H1 (cell line): Measurements from ENCODE around the gene BDKRB1. TPM values are rescaled to one million over a fixed set of nuclear protein-coding genes. Genes with fewer than 3 reads are reported as not detected.

Experiments
- CTCF ChIA-PET: fragments of 300-600 bp; sonication (Branson Sonifier 250); formaldehyde crosslinking; loops from one replicate; lab custom pipeline; 2021; ENCODE audit not compliant: partially characterized antibody; lab: Charles Lee
- POLR2A ChIA-PET: fragments of 300-600 bp; sonication (Branson Sonifier 250); formaldehyde crosslinking; loops from one replicate; lab custom pipeline; 2021; ENCODE audit warnings: inconsistent platforms; ENCODE audit not compliant: partially characterized antibody; lab: Charles Lee
- DNase-seq, 2 experiments: peaks; one replicate each; pipeline versions ENCODE4 v3.0.0 to v3.0.0-alpha.2; 2010 to 2022; ENCODE audit warnings: low spot score in 2 of 2, low read depth in 1 of 2, mixed read lengths in 1 of 2
- FAIRE-seq: peaks from 2 replicates; lab custom pipeline; 2011; peaks lifted over from hg19 to GRCh38; lab: Jason Lieb, UNC
- H2AFZ ChIP-seq: 2 replicates; pipeline ENCODE4 v1.8.1; 2012; ENCODE audit warnings: low read length, inconsistent platforms
- H2AK5ac ChIP-seq: 2 replicates; pipeline ENCODE4 v1.6.1; 2013; ENCODE audit warnings: low read depth, low read length
- H2BK120ac ChIP-seq: replicated peaks from 2 replicates; pipeline ENCODE3; 2013; ENCODE audit warnings: low read depth, low read length, inconsistent platforms
- H2BK12ac ChIP-seq: 2 replicates; pipeline ENCODE4 v1.6.1; 2013; ENCODE audit warnings: low read depth, low read length
- H2BK15ac ChIP-seq: 2 replicates; pipeline ENCODE4 v1.6.1; 2013; ENCODE audit warnings: low read length
- H2BK20ac ChIP-seq: 2 replicates; pipeline ENCODE4 v1.6.1; 2013; ENCODE audit warnings: low read length
- H2BK5ac ChIP-seq: 2 replicates; pipeline ENCODE4 v1.6.1; 2013; ENCODE audit warnings: low read depth, low read length
- H3K14ac ChIP-seq: 2 replicates; pipeline ENCODE4 v1.6.1; 2013; ENCODE audit warnings: inconsistent platforms; ENCODE audit not compliant: insufficient read length
- H3K18ac ChIP-seq: 2 replicates; pipeline ENCODE4 v1.6.1; 2013; ENCODE audit warnings: low read length; ENCODE audit errors: extremely low read depth
- H3K23ac ChIP-seq: 2 replicates; pipeline ENCODE4 v1.6.1; 2013; ENCODE audit warnings: inconsistent platforms; ENCODE audit not compliant: insufficient read length
- H3K23me2 ChIP-seq: 2 replicates; pipeline ENCODE4 v1.6.1; 2013; ENCODE audit warnings: low read depth, low read length
- H3K27ac ChIP-seq: 2 replicates; pipeline ENCODE4 v1.6.1; 2011; ENCODE audit warnings: low read depth, low read length, inconsistent platforms
- H3K27me3 ChIP-seq, 4 experiments: replicated peaks in 1 of 4; 1 replicate in 1 of 4; 2 replicates in 3 of 4; pipeline versions ENCODE4 v1.6.1 to v1.8.1; 2011 to 2013; ENCODE audit warnings: low read length in 3 of 4, mild to moderate bottlenecking in 3 of 4, inconsistent platforms in 2 of 4, mixed read lengths in 2 of 4, moderate library complexity in 1 of 4; ENCODE audit not compliant: control insufficient read depth in 3 of 4, insufficient read depth in 3 of 4; ENCODE audit errors: extremely low read depth in 1 of 4
- H3K36me3 ChIP-seq, 4 experiments: 2 replicates each; pipeline versions ENCODE4 v1.6.1 to v1.8.1; 2011 to 2013; ENCODE audit warnings: mild to moderate bottlenecking in 4 of 4, low read length in 3 of 4, moderate library complexity in 2 of 4, control low read depth in 1 of 4, inconsistent platforms in 1 of 4; ENCODE audit not compliant: insufficient read depth in 4 of 4, control insufficient read depth in 2 of 4
- H3K4ac ChIP-seq: replicated peaks from 2 replicates; pipeline ENCODE3; 2013; ENCODE audit warnings: low read length, low read depth, mixed read lengths, inconsistent platforms; ENCODE audit not compliant: insufficient read length
- H3K4me1 ChIP-seq, 4 experiments: replicated peaks in 1 of 4; 1 replicate in 1 of 4; 2 replicates in 3 of 4; pipeline versions ENCODE4 v1.6.1 to v1.8.1; 2011 to 2013; ENCODE audit warnings: low read length in 3 of 4, inconsistent platforms in 2 of 4, mixed read lengths in 1 of 4; ENCODE audit not compliant: insufficient read depth in 4 of 4, control insufficient read depth in 3 of 4
- H3K4me2 ChIP-seq, 2 experiments: 2 replicates each; pipeline versions ENCODE4 v1.6.1 to v1.8.1; 2011 to 2013; ENCODE audit warnings: low read depth in 2 of 2, low read length in 2 of 2, control low read depth in 1 of 2, inconsistent platforms in 1 of 2, mild to moderate bottlenecking in 1 of 2; ENCODE audit not compliant: insufficient read depth in 1 of 2
- H3K4me3 ChIP-seq, 4 experiments: fragments of 200-600, 300-600 bp in 1 of 4; sonication (generic), shearing (Covaris generic), sonication (Bioruptor Twin) in 1 of 4; 2 replicates each; pipeline versions ENCODE4 v1.5.1 to v1.8.1; 2011 to 2016; ENCODE audit warnings: low read length in 4 of 4, low read depth in 3 of 4, control low read depth in 2 of 4, inconsistent platforms in 2 of 4, mild to moderate bottlenecking in 2 of 4, mixed read lengths in 1 of 4, moderate library complexity in 1 of 4; ENCODE audit not compliant: insufficient read depth in 2 of 4; ENCODE audit errors: extremely low read depth in 1 of 4
- H3K56ac ChIP-seq: replicated peaks from 2 replicates; pipeline ENCODE3; 2013; ENCODE audit warnings: low read depth, mild to moderate bottlenecking, mixed read lengths, low read length, inconsistent platforms; ENCODE audit not compliant: insufficient read length
- H3K79me1 ChIP-seq: 2 replicates; pipeline ENCODE4 v1.6.1; 2013; ENCODE audit warnings: low read depth, low read length, control low read depth
- H3K79me2 ChIP-seq, 2 experiments: 2 replicates each; pipeline versions ENCODE4 v1.6.1 to v1.8.1; 2012 to 2013; ENCODE audit warnings: low read length in 2 of 2, mild to moderate bottlenecking in 2 of 2, inconsistent platforms in 1 of 2; ENCODE audit not compliant: insufficient read depth in 2 of 2, control insufficient read depth in 1 of 2
- H3K9ac ChIP-seq, 4 experiments: replicated peaks in 1 of 4; 1 replicate in 1 of 4; 2 replicates in 3 of 4; pipeline versions ENCODE4 v1.6.1 to v1.8.1; 2011 to 2013; ENCODE audit warnings: low read depth in 3 of 4, low read length in 3 of 4, control low read depth in 2 of 4, mild to moderate bottlenecking in 2 of 4, moderate library complexity in 2 of 4, inconsistent platforms in 1 of 4; ENCODE audit errors: extremely low read depth in 1 of 4
- H3K9me3 ChIP-seq, 2 experiments: 2 replicates each; pipeline versions ENCODE4 v1.6.1 to v1.8.1; 2012 to 2013; ENCODE audit warnings: mild to moderate bottlenecking in 2 of 2, moderate library complexity in 2 of 2, control low read depth in 1 of 2, inconsistent platforms in 1 of 2, low read depth in 1 of 2, low read length in 1 of 2, mixed read lengths in 1 of 2; ENCODE audit not compliant: insufficient read depth in 2 of 2
- H4K20me1 ChIP-seq, 2 experiments: replicated peaks in 1 of 2; 2 replicates each; pipeline versions ENCODE3 to v1.8.1; 2011 to 2013; ENCODE audit warnings: inconsistent platforms in 2 of 2, low read length in 2 of 2, mild to moderate bottlenecking in 1 of 2; ENCODE audit not compliant: insufficient read depth in 2 of 2, control insufficient read depth in 1 of 2
- H4K5ac ChIP-seq: 2 replicates; pipeline ENCODE4 v1.6.1; 2013; ENCODE audit warnings: low read length, low read depth, mixed read lengths, inconsistent platforms; ENCODE audit not compliant: insufficient read length
- H4K8ac ChIP-seq: 2 replicates; pipeline ENCODE4 v1.8.0; 2013; ENCODE audit warnings: mild to moderate bottlenecking, moderate library complexity, low read length, inconsistent platforms; ENCODE audit not compliant: insufficient read depth; ENCODE audit errors: extremely low read depth
- H4K91ac ChIP-seq: replicated peaks from 2 replicates; pipeline ENCODE3; 2013; ENCODE audit warnings: low read length, mixed read lengths, inconsistent platforms; ENCODE audit not compliant: insufficient read length
- JUND ChIP-seq: IDR thresholded peaks from 2 replicates; pipeline ENCODE4 v1.6.1; 2011; ENCODE audit warnings: mild to moderate bottlenecking, improper control_type of control experiment, low read length
- KDM1A ChIP-seq: fragments of 200-600, 300-600 bp; sonication (generic); IDR thresholded peaks from 2 replicates; pipeline ENCODE4 v1.7.1; 2016; ENCODE audit warnings: mild to moderate bottlenecking, low read length, borderline replicate concordance
- MAFK ChIP-seq: IDR thresholded peaks from 2 replicates; pipeline ENCODE4 v1.6.1; 2012; ENCODE audit warnings: low read depth, mild to moderate bottlenecking, improper control_type of control experiment, low read length
- RXRA ChIP-seq: IDR thresholded peaks from 2 replicates; pipeline ENCODE4 v1.6.1; 2011; ENCODE audit warnings: low read depth, mild to moderate bottlenecking, low read length, moderate library complexity; ENCODE audit not compliant: insufficient read depth
- SIX5 ChIP-seq: IDR thresholded peaks from 2 replicates; pipeline ENCODE4 v1.6.1; 2011; ENCODE audit warnings: mild to moderate bottlenecking, low read depth, low read length
- WGBS, 2 experiments: shearing (Covaris generic) in 1 of 2; methylation state at CpG; one replicate each; pipeline versions ENCODE4 v1.1.6 to v1.1.7; 2013 to 2015; ENCODE audit warnings: low lambda C conversion rate in 2 of 2, mixed read lengths in 2 of 2, inconsistent platforms in 1 of 2, low coverage in 1 of 2, missing lambda C conversion rate in 1 of 2; ENCODE audit not compliant: insufficient replicate concordance in 2 of 2, insufficient coverage in 1 of 2, insufficient read length in 1 of 2; ENCODE audit errors: extremely low coverage in 1 of 2, missing lambda C conversion rate in 1 of 2; 5-methylcytosine and 5-hydroxymethylcytosine counted together
- polyA plus RNA-seq, 7 experiments: library from polyadenylated mRNA; depleted of rRNA in 3 of 7; stranded (reverse) in 5 of 7; unstranded in 2 of 7; fragments of >200 nt in 5 of 7; fragments of 200-250 nt in 2 of 7; gene quantifications; 1 replicate in 5 of 7; 2 replicates in 1 of 7; 4 replicates in 1 of 7; pipeline versions ENCODE4 v1.2.1 to v1.2.3, GENCODE V29; 2011 to 2013; ENCODE audit warnings: missing spikeins in 2 of 7, mixed read lengths in 2 of 7
- total RNA-seq: library from RNA; stranded (reverse); fragmentation: NEBNext Ultra II Directional; extraction: Animal tissue kit (Norgen Biotek cat#: 25700); gene quantifications from 2 replicates; pipeline ENCODE4 v1.2.1, GENCODE V29; 2021

BDKRB1 gene
- total and polyA plus RNA-seq, 2 of the 8 experiments (the other 6 are each of a cell fraction or from before 2014, with no cell fraction given): 0.27 TPM; not detected in 1

DNA sequence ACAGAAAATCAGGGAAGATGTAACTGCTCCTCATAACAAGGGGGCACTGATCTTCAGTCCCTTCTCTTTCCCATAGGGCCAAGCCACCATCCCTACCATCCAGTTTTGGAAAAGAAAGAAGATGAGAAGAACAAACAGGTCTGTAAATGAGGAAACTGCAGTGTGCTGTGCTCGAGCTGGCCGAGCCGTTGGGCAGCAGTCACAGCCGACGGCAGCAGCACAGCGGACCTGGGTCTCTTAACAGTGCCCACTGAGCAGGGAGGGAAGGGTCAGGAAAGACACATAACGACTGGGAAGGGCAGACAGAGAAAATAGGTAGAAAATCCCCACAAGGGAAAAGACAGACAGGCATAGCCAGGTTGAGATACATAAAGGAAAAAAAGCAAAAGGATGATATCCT is 38.2 kb downstream of the BDKRB1 start:
- FAIRE-seq (no peak), DNase-seq (no peak)
- 80% methylated on average over 7 of the region's 7 CpGs; no CpG with 5 or more reads in 1 of the 2 experiments for WGBS, 2 experiments
- ChIA-PET POLR2A (no interaction called here), CTCF (interaction anchor here (0.5 to 1.3 kb wide), 3 partner anchors 19 to 194 kb away, joined by 3 to 6 read pairs (median 3); no protein-coding TSS in a partner anchor)
- no peak overlapping the region for H3K14ac ChIP-seq
- no peak overlapping the region for H2BK12ac ChIP-seq
- no peak overlapping the region for H4K8ac ChIP-seq
- H3K27ac ChIP-seq: no peak overlapping the region
- H3K56ac ChIP-seq: no peak overlapping the region
- no peak overlapping the region for H2BK20ac ChIP-seq
- no peak overlapping the region for H3K4me3 ChIP-seq
- H4K91ac ChIP-seq: no peak overlapping the region
- H3K23ac ChIP-seq: no peak overlapping the region
- no peak overlapping the region for H2BK120ac ChIP-seq
- H3K36me3 ChIP-seq: peaks cover 2 to 20% (median 9%) of the 10 kb centered on the region in 4 experiments; a peak in 6 of 8 replicates
- no peak overlapping the region for H3K9ac ChIP-seq
- no peaks in the 10 kb centered on the region; the same call in 1 of the 2 replicates for H3K23me2 ChIP-seq
- no peaks in the 10 kb centered on the region for H3K9me3 ChIP-seq
- H4K5ac ChIP-seq: no peak overlapping the region
- H3K79me2 ChIP-seq: no peaks in the 10 kb centered on the region
- no peaks in the 10 kb centered on the region for H4K20me1 ChIP-seq
- H2BK5ac ChIP-seq: no peak overlapping the region
- no peak overlapping the region for H3K4me2 ChIP-seq
- H3K4me1 ChIP-seq: no peaks in the 10 kb centered on the region
- no peaks in the 10 kb centered on the region for H3K27me3 ChIP-seq
- no peak overlapping the region for H2AFZ ChIP-seq
- no peak overlapping the region for H3K18ac ChIP-seq
- no peak overlapping the region for H2AK5ac ChIP-seq
- H2BK15ac ChIP-seq: no peak overlapping the region
- no peaks in the 10 kb centered on the region for H3K79me1 ChIP-seq
- no peak overlapping the region for H3K4ac ChIP-seq
- TF ChIP-seq RXRA (no peak), KDM1A (no peak), MAFK (no peak), JUND (no peak), SIX5 (no peak)
